GM12801 (cell line): ENCODE results near the gene MAPKAPK2.

ENCODE experiments used
- TF ChIP-seq, protein P1 (sequence below): IDR thresholded peaks from one replicate; pipeline ENCODE4 v1.5.1; 2011; ENCODE audit warnings: control low read depth; ENCODE audit not compliant: insufficient read length; ENCODE audit errors: extremely low read depth

MAPKAPK2 gene

DNA sequence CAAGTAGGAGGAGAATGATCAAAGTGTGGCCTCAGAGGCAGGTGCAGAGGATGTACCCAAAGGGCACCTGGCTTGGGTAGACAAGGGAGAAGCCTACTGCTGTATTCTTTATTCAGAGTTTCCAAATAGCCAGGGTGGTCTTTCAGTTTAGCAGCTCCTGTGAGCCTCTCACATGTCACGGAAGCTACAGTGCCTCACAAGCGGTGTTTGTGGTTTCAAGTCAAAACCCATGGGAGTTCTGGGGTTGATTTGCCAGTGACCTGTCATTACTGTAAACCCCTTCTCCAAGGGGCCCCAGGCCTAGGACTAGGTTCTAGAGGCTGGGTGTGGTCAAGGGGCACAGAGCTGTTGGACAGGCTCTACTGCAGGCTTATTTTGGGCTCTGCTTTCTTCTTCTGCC, 97.7 kb downstream of the MAPKAPK2 start:
- TF ChIP-seq, protein P1, sequence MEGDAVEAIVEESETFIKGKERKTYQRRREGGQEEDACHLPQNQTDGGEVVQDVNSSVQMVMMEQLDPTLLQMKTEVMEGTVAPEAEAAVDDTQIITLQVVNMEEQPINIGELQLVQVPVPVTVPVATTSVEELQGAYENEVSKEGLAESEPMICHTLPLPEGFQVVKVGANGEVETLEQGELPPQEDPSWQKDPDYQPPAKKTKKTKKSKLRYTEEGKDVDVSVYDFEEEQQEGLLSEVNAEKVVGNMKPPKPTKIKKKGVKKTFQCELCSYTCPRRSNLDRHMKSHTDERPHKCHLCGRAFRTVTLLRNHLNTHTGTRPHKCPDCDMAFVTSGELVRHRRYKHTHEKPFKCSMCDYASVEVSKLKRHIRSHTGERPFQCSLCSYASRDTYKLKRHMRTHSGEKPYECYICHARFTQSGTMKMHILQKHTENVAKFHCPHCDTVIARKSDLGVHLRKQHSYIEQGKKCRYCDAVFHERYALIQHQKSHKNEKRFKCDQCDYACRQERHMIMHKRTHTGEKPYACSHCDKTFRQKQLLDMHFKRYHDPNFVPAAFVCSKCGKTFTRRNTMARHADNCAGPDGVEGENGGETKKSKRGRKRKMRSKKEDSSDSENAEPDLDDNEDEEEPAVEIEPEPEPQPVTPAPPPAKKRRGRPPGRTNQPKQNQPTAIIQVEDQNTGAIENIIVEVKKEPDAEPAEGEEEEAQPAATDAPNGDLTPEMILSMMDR = no peak

DNA sequence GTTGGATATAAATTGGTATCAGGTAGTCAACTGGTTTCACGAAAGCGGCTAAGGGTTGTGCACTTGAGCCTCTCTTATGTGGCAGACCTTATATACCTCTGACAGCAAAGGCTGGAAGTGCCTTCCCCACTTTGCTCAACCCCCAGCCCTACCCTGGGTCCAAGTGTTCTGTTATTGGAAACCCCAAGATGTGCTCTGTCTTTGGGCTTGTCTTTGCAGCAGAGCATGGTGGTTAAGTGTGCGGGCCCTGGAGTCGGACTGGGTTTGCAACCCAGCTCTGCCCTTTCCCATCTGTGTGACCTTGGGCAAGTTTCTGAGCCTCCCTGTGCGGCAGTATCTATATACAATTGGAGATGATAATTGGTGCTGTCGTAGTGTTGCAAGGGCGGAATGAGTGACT, 98.8 kb downstream of the MAPKAPK2 start:
- TF ChIP-seq, protein P1 = no peak
